ENCODE data around the gene RNF4.

RNF4 gene

GRCh38 chr4:2442175-2442993 is 26.5 kb upstream of the RNF4 start:
- no peaks in the 10 kb centered on the region for H3K9me3 ChIP-seq (ENCODE audit: severe bottlenecking)
- no peak overlapping the region; the same call in 1 of the 2 replicates for H3K4me3 ChIP-seq (ENCODE audit: low read depth, low read length)
- DNase-seq = peak; percentile 37

DNA sequence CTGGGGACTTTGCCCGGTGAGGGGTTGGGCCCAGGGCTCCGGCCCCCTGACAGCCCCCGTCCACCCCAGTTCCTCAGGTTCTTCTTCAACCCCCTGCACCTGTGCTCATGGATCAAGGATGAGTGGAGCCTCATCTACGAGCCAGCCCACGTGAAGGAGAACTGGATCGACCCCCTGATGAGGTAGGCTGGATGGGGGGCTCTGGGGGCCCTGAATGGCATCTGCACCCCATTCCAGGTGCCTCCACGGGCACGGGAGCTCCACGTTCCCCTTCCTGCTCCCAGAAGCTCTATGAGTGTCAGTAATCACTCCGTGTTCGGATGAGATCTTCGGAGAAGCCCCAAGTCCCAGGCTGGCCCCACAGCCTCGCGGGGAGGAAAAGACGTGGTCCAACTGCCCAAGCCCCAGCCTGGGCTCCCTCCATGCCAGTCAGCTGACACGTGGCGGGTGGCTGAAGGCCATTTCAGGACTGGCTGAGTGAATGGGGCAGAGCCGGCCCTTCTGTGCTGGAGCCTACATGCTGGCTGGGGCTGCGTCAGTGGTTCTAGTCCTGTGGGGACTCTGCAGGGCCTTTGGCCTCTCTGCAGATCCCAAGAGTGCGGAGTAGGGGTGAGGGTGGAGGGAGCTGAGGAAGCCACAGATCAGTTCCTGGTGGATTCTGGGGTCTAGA is 25.7 kb upstream of the RNF4 start:
- Histone ChIP-seq H3K9me3 (ENCODE audit: severe bottlenecking) (no peaks in the 10 kb centered on the region), H3K4me3 (ENCODE audit: low read depth, low read length) (no peak overlapping the region), H3K36me3 (no peaks in the 10 kb centered on the region), H3K27me3 (ENCODE audit: insufficient read depth, low read depth, severe bottlenecking) (no peaks in the 10 kb centered on the region), H3K27ac (no peak overlapping the region)
- no peak for DNase-seq
- TF ChIP-seq, protein P1, sequence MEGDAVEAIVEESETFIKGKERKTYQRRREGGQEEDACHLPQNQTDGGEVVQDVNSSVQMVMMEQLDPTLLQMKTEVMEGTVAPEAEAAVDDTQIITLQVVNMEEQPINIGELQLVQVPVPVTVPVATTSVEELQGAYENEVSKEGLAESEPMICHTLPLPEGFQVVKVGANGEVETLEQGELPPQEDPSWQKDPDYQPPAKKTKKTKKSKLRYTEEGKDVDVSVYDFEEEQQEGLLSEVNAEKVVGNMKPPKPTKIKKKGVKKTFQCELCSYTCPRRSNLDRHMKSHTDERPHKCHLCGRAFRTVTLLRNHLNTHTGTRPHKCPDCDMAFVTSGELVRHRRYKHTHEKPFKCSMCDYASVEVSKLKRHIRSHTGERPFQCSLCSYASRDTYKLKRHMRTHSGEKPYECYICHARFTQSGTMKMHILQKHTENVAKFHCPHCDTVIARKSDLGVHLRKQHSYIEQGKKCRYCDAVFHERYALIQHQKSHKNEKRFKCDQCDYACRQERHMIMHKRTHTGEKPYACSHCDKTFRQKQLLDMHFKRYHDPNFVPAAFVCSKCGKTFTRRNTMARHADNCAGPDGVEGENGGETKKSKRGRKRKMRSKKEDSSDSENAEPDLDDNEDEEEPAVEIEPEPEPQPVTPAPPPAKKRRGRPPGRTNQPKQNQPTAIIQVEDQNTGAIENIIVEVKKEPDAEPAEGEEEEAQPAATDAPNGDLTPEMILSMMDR (IDR thresholded peaks at IDR 0.05; ENCODE audit: low read depth, low read length) = no peak

More at GRCh38 chr4:2442175-2442993, 26.5 kb upstream of the RNF4 start:
- Histone ChIP-seq H3K27ac (no peak overlapping the region; the same call in 1 of the 2 replicates), H3K36me3 (no peaks in the 10 kb centered on the region), H3K27me3 (ENCODE audit: insufficient read depth, low read depth, severe bottlenecking) (no peaks in the 10 kb centered on the region)
- TF ChIP-seq, protein P1 (IDR thresholded peaks at IDR 0.05; ENCODE audit: low read depth, low read length) = peak; percentile 34; the same call in 1 of the 2 replicates

DNA sequence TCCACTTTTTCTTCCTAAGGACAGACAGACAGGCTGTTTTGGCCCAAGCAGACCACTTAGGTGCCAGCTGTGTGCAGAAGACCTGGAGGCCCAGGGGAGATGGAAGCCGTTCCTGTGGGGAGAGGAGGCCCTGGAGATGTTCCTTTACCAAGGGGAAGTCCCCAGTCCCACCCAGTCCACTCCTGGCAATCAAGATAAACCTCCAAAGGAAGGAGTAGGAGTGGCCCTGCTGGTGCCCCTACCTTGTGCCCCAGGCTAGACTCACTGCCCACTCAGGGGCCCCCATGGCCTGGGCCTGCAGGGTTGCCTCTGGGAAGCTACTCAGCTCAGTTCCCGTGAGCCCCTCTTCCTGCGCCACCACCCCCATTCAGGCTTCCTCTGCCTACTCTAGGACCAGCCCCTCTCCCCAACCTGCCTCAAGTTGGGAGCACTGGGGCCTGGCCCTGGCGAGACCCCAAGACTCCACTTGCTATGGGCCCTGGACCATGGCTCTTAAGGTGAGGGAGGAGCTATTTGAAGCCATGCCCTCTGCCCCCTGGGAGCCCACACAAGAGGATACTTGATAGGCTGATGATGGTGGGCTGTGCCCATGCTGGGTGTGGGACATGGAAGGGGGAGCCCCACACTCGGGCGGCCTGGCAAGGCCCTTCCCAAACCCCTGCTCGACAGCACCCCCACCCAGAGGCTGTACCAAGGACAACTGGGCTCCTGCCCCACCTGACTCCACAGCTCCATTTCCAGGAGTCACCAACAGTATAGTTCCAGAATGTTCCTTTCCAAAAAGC is 24.8 kb upstream of the RNF4 start:
- no peaks in the 10 kb centered on the region for H3K27me3 ChIP-seq (ENCODE audit: insufficient read depth, low read depth, severe bottlenecking)
- no peaks in the 10 kb centered on the region for H3K36me3 ChIP-seq
- no peak for DNase-seq
- H3K27ac ChIP-seq = no peak overlapping the region
- TF ChIP-seq, protein P1 (IDR thresholded peaks at IDR 0.05; ENCODE audit: low read depth, low read length) = no peak
- no peak overlapping the region for H3K4me3 ChIP-seq (ENCODE audit: low read depth, low read length)
- no peaks in the 10 kb centered on the region for H3K9me3 ChIP-seq (ENCODE audit: severe bottlenecking)

- no peak overlapping the region for H3K4me3 ChIP-seq (ENCODE audit: low read depth, low read length)
- H3K36me3 ChIP-seq = no peaks in the 10 kb centered on the region
- H3K9me3 ChIP-seq (ENCODE audit: severe bottlenecking) = no peaks in the 10 kb centered on the region
- DNase-seq = no peak
- TF ChIP-seq, protein P1 (IDR thresholded peaks at IDR 0.05; ENCODE audit: low read depth, low read length) = no peak
- H3K27ac ChIP-seq = no peak overlapping the region
- no peaks in the 10 kb centered on the region for H3K27me3 ChIP-seq (ENCODE audit: insufficient read depth, low read depth, severe bottlenecking)
Measured at GRCh38 chr4:2445130-2445529, 23.8 kb upstream of the RNF4 start.

GRCh38 chr4:2445571-2445970 is 23.3 kb upstream of the RNF4 start:
- H3K4me3 ChIP-seq (ENCODE audit: low read depth, low read length) = no peak overlapping the region
- DNase-seq = no peak
- no peaks in the 10 kb centered on the region for H3K27me3 ChIP-seq (ENCODE audit: insufficient read depth, low read depth, severe bottlenecking)
- H3K27ac ChIP-seq = no peak overlapping the region
- no peaks in the 10 kb centered on the region for H3K9me3 ChIP-seq (ENCODE audit: severe bottlenecking)
- TF ChIP-seq, protein P1 (IDR thresholded peaks at IDR 0.05; ENCODE audit: low read depth, low read length) = no peak
- H3K36me3 ChIP-seq = no peaks in the 10 kb centered on the region
